Neural progenitor cell (in vitro differentiated cells): Measurements from ENCODE around the gene ZC3H13.

Source experiments
- CTCF ChIP-seq: fragments of 200-600 bp; sonication (generic); IDR thresholded peaks from 2 replicates; pipeline ENCODE4 v1.5.1; 2017; ENCODE audit warnings: antibody characterized with exemption, mild to moderate bottlenecking
- EZH2 ChIP-seq: fragments of 200-600 bp; sonication (generic); IDR thresholded peaks from 2 replicates; pipeline ENCODE4 v1.6.1; 2017; ENCODE audit warnings: antibody characterized with exemption, mild to moderate bottlenecking, moderate library complexity

- TF ChIP-seq CTCF = no peak
- TF ChIP-seq EZH2 = no peak
Measured at GRCh38 chr13:45915686-45916439, 136.7 kb downstream of the ZC3H13 start.
